Chondrocyte (in vitro differentiated cells): Measurements from ENCODE around the gene SLC38A9. TPM values are rescaled to one million over a fixed set of nuclear protein-coding genes. Genes with fewer than 3 reads are reported as not detected.

ENCODE experiments used
- DNase-seq: peaks from one replicate; pipeline ENCODE4 v3.0.0; 2021; ENCODE audit warnings: mixed read lengths, low spot score
- H3K27ac Mint-ChIP-seq: one replicate; pipeline ENCODE4 v1.8.0; 2021; ENCODE audit warnings: mild to moderate bottlenecking, moderate library complexity, mixed read lengths; ENCODE audit not compliant: unreplicated experiment
- H3K27me3 Mint-ChIP-seq: 2 replicates; pipeline ENCODE4 v1.8.0; 2021; ENCODE audit warnings: low read depth, mixed read lengths
- H3K36me3 Mint-ChIP-seq: 2 replicates; pipeline ENCODE4 v1.8.0; 2021; ENCODE audit warnings: low read depth, mixed read lengths
- H3K4me1 Mint-ChIP-seq: 2 replicates; pipeline ENCODE4 v1.8.0; 2021; ENCODE audit warnings: low read depth, mild to moderate bottlenecking, mixed read lengths
- H3K4me3 Mint-ChIP-seq: one replicate; pipeline ENCODE4 v1.8.0; 2021; ENCODE audit warnings: mild to moderate bottlenecking, moderate library complexity, mixed read lengths; ENCODE audit not compliant: unreplicated experiment
- H3K9me3 Mint-ChIP-seq: 2 replicates; pipeline ENCODE4 v1.8.0; 2021; ENCODE audit warnings: low read depth, mixed read lengths
- CTCF ChIP-seq: fragments of 200-600 bp; sonication (generic); IDR thresholded peaks from 2 replicates; pipeline ENCODE4 v1.5.0; 2021; ENCODE audit warnings: antibody characterized with exemption, mild to moderate bottlenecking, moderate library complexity
- total RNA-seq: library from RNA; stranded (reverse); gene quantifications from 3 replicates; pipeline ENCODE4 v1.2.1, GENCODE V29; 2021

SLC38A9 gene
- total RNA-seq, 1 donor from 2014 or later = 20.7 TPM

- no peak for DNase-seq
- Mint-ChIP-seq H3K9me3 (no peaks in the 10 kb centered on the region), H3K36me3 (no peaks in the 10 kb centered on the region), H3K27ac (no peak overlapping the region), H3K4me1 (peaks cover 15% of the 10 kb centered on the region), H3K4me3 (no peak overlapping the region), H3K27me3 (no peaks in the 10 kb centered on the region)
- no peak for TF ChIP-seq CTCF
Measured at GRCh38 chr5:55582256-55582655, 129.9 kb downstream of the SLC38A9 start.

GRCh38 chr5:55580042-55580441 lies 132.1 kb downstream of the SLC38A9 start:
- Mint-ChIP-seq H3K9me3 (no peaks in the 10 kb centered on the region), H3K4me3 (no peak overlapping the region), H3K27ac (no peak overlapping the region), H3K27me3 (no peaks in the 10 kb centered on the region), H3K36me3 (no peaks in the 10 kb centered on the region), H3K4me1 (peaks cover 24% of the 10 kb centered on the region)
- DNase-seq = no peak
- TF ChIP-seq CTCF = no peak

- Mint-ChIP-seq H3K4me1 (peaks cover 24% of the 10 kb centered on the region), H3K9me3 (no peaks in the 10 kb centered on the region), H3K27me3 (no peaks in the 10 kb centered on the region), H3K36me3 (no peaks in the 10 kb centered on the region), H3K4me3 (no peak overlapping the region), H3K27ac (peak overlapping the region; percentile 75)
- TF ChIP-seq CTCF = no peak
- no peak for DNase-seq
Measured at GRCh38 chr5:55578771-55579170, 133.4 kb downstream of the SLC38A9 start.

- Mint-ChIP-seq H3K9me3 (no peaks in the 10 kb centered on the region), H3K27me3 (no peaks in the 10 kb centered on the region), H3K4me1 (peaks cover 24% of the 10 kb centered on the region), H3K4me3 (no peak overlapping the region), H3K36me3 (no peaks in the 10 kb centered on the region), H3K27ac (peak overlapping the region; percentile 1)
- no peak for DNase-seq
- no peak for TF ChIP-seq CTCF
Measured at GRCh38 chr5:55577353-55578060, 134.6 kb downstream of the SLC38A9 start.

- peak overlapping the region; percentile 2 for H3K27ac Mint-ChIP-seq
- H3K36me3 Mint-ChIP-seq = no peaks in the 10 kb centered on the region
- no peaks in the 10 kb centered on the region for H3K27me3 Mint-ChIP-seq
- no peak for TF ChIP-seq CTCF
- DNase-seq = no peak
- no peak overlapping the region for H3K4me3 Mint-ChIP-seq
- no peaks in the 10 kb centered on the region for H3K9me3 Mint-ChIP-seq
- peaks cover 24% of the 10 kb centered on the region for H3K4me1 Mint-ChIP-seq
Measured at GRCh38 chr5:55576661-55577060, 135.5 kb downstream of the SLC38A9 start.

Other genes with a start within 250 kb of the SLC38A9 start
- 58.4 to 73.7 TPM (median 67.8 TPM) in 3 replicates for gene PLPP1, start 177.4 kb downstream of the SLC38A9 start, total RNA-seq
- not detected in 3 replicates for gene DDX4, start 25.7 kb upstream of the SLC38A9 start, total RNA-seq
- gene IL31RA, start 139.0 kb upstream of the SLC38A9 start, total RNA-seq = 1.5 to 3.9 TPM (median 1.9 TPM) in 3 replicates